NCI-H524 treated with DMSO at 0.1 percent for 48 hours (cell line): Measurements from ENCODE around the gene PEX13.
"Not testable (repeated sequence)": the region's sequence is repeated elsewhere in the genome, so short reads cannot be mapped to it uniquely, and the experiment has no call there.

Source experiments
- DNase-seq: peaks from one replicate; lab custom pipeline; 2025; lab: John Stamatoyannopoulos, UW

The PEX13 gene

GRCh38 chr2:61017556-61018317 lies at the start of gene PEX13, which contains the start of gene PUS10:
TSS of gene PEX13 (plus strand) at chr2:61017720. CDS start at chr2:61017760, 40 bp downstream.
TSS of gene PUS10 (minus strand) at chr2:61018255. CDS start at chr2:61011890, 6,365 bp downstream.
- peak; percentile 41 for DNase-seq

GRCh38 chr2:60972889-60973656 lies 44.4 kb upstream of the PEX13 start:
- no peak for DNase-seq

GRCh38 chr2:60973705-60974104 lies 43.8 kb upstream of the PEX13 start:
- DNase-seq: no peak

- DNase-seq: no peak
Observed at GRCh38 chr2:60974652-60975051, 42.9 kb upstream of the PEX13 start.

- no peak for DNase-seq
Observed at GRCh38 chr2:60976256-60976850, 41.2 kb upstream of the PEX13 start.

- no peak for DNase-seq
Observed at GRCh38 chr2:60976875-60977561, 40.5 kb upstream of the PEX13 start.

- no peak for DNase-seq
Observed at GRCh38 chr2:60977562-60977895, 40.0 kb upstream of the PEX13 start.

- no peak for DNase-seq
Observed at GRCh38 chr2:60979231-60979630, 38.3 kb upstream of the PEX13 start.

- no peak for DNase-seq
Observed at GRCh38 chr2:60980071-60980815, 37.3 kb upstream of the PEX13 start.

GRCh38 chr2:60982066-60982465 lies 35.5 kb upstream of the PEX13 start:
- DNase-seq: not testable (repeated sequence)

GRCh38 chr2:60984720-60985119 lies 32.8 kb upstream of the PEX13 start:
- no peak for DNase-seq

GRCh38 chr2:60987041-60987440 lies 30.5 kb upstream of the PEX13 start:
- no peak for DNase-seq

GRCh38 chr2:60987656-60988055 lies 29.9 kb upstream of the PEX13 start:
- DNase-seq: not testable (repeated sequence)

- no peak for DNase-seq
Observed at GRCh38 chr2:60989259-60989658, 28.3 kb upstream of the PEX13 start.

GRCh38 chr2:60991644-60992043 lies 25.9 kb upstream of the PEX13 start:
- no peak for DNase-seq

- DNase-seq: no peak
Observed at GRCh38 chr2:60992985-60993392, 24.5 kb upstream of the PEX13 start.

- DNase-seq: no peak
Observed at GRCh38 chr2:60994131-60994530, 23.4 kb upstream of the PEX13 start.

GRCh38 chr2:60998628-60999545 lies 18.6 kb upstream of the PEX13 start:
- DNase-seq: peak; percentile 24

- DNase-seq: no peak
Observed at GRCh38 chr2:61005736-61006135, 11.8 kb upstream of the PEX13 start.

- no peak for DNase-seq
Observed at GRCh38 chr2:61006486-61007105, 10.9 kb upstream of the PEX13 start.
